Measurements from ENCODE around the gene MGAT4D. TPM values are rescaled to one million over a fixed set of nuclear protein-coding genes. Genes with fewer than 3 reads are reported as not detected.

Gene MGAT4D
- polyA plus RNA-seq, 1 donor (not counting 4 experiments of a cell fraction or from before 2014, with no cell fraction given), result not detected

DNA sequence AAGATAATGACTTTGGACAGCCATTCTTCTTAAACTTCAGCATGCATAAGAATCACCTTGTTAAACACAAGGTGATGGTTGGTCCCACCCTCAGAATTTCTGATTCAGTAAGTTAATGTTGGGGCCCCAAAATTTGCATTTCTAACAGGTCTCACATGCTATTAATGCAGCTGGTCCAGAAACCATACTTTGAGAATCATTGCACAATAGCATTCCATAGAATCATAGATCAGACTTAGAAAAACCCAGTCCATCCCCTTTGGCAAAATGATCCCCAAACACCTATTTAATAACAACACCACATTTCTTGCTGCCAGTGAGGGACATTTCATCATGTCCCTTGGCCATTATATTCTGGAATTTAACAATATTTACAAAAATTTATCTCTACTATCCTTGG, 6.2 kb upstream of the MGAT4D start:
- H4K20me1 ChIP-seq (ENCODE audit: control insufficient read depth, extremely low read depth, insufficient read depth, low read length), result no peaks in the 10 kb centered on the region
- H3K36me3 ChIP-seq (ENCODE audit: control insufficient read depth in 2 of 2, extremely low read depth in 1 of 2, insufficient read depth in 2 of 2, low read length in 2 of 2), result no peaks in the 10 kb centered on the region
- H3K4me2 ChIP-seq (ENCODE audit: control insufficient read depth, extremely low read depth, insufficient read depth, low read depth, low read length), result no peak overlapping the region
- H2AFZ ChIP-seq (ENCODE audit: control insufficient read depth, low read length), result no peak overlapping the region
- no peak overlapping the region for H3K4me3 ChIP-seq (ENCODE audit: control insufficient read depth in 2 of 3, extremely low read depth in 1 of 3, insufficient read depth in 2 of 3, low read depth in 1 of 3, low read length in 3 of 3)
- no peaks in the 10 kb centered on the region for H3K9me1 ChIP-seq (ENCODE audit: control insufficient read depth, extremely low read depth, insufficient read depth, low read length)
- no peak overlapping the region for H3K9ac ChIP-seq (ENCODE audit: control insufficient read depth, extremely low read depth, insufficient read depth, low read length)
- TF ChIP-seq CTCF (optimal IDR thresholded peaks at IDR 0.05 in 1 of 3, IDR thresholded peaks at IDR 0.05 in 1 of 3, conservative IDR thresholded peaks at IDR 0.05 in 1 of 3; ENCODE audit: extremely low read depth in 1 of 3, insufficient read depth in 2 of 3, low read length in 3 of 3) (no peak), EZH2 (IDR thresholded peaks at IDR 0.05; ENCODE audit: low read length) (no peak)
- no peaks in the 10 kb centered on the region for H3K9me3 ChIP-seq (ENCODE audit: control insufficient read depth, low read depth, low read length)
- dilution Hi-C loops (cut with MboI; ENCODE audit: extremely low pct_ligation_motif_present, low sequenced_read_pairs), result no loop called here
- H3K4me1 ChIP-seq (ENCODE audit: control insufficient read depth, extremely low read depth, insufficient read depth, low read length), result no peaks in the 10 kb centered on the region
- no peaks in the 10 kb centered on the region for H3K79me2 ChIP-seq (ENCODE audit: control insufficient read depth, insufficient read depth, low read length)
- FAIRE-seq (no peak), DNase-seq (ENCODE audit: low read depth, low spot score) (no peak)
- peaks cover 13% of the 10 kb centered on the region for H3K27me3 ChIP-seq (ENCODE audit: control insufficient read depth, extremely low read depth, insufficient read depth, low read length)
- no peak overlapping the region for H3K27ac ChIP-seq (ENCODE audit: control insufficient read depth, insufficient read depth, low read length)

- no peaks in the 10 kb centered on the region for H3K79me2 ChIP-seq (ENCODE audit: control insufficient read depth, insufficient read depth, low read length)
- DNase-seq (ENCODE audit: low read depth, low spot score) (no peak), FAIRE-seq (no peak)
- H4K20me1 ChIP-seq (ENCODE audit: control insufficient read depth, extremely low read depth, insufficient read depth, low read length), result no peaks in the 10 kb centered on the region
- no peak overlapping the region for H3K27ac ChIP-seq (ENCODE audit: control insufficient read depth, insufficient read depth, low read length)
- no peak overlapping the region for H3K4me3 ChIP-seq (ENCODE audit: control insufficient read depth in 2 of 3, extremely low read depth in 1 of 3, insufficient read depth in 2 of 3, low read depth in 1 of 3, low read length in 3 of 3)
- no peak for TF ChIP-seq EZH2 (IDR thresholded peaks at IDR 0.05; ENCODE audit: low read length)
- no peak for TF ChIP-seq CTCF (optimal IDR thresholded peaks at IDR 0.05 in 1 of 3, IDR thresholded peaks at IDR 0.05 in 1 of 3, conservative IDR thresholded peaks at IDR 0.05 in 1 of 3; ENCODE audit: extremely low read depth in 1 of 3, insufficient read depth in 2 of 3, low read length in 3 of 3)
- no peaks in the 10 kb centered on the region for H3K9me1 ChIP-seq (ENCODE audit: control insufficient read depth, extremely low read depth, insufficient read depth, low read length)
- H2AFZ ChIP-seq (ENCODE audit: control insufficient read depth, low read length), result no peak overlapping the region
- H3K9ac ChIP-seq (ENCODE audit: control insufficient read depth, extremely low read depth, insufficient read depth, low read length), result no peak overlapping the region
- no peak overlapping the region for H3K4me2 ChIP-seq (ENCODE audit: control insufficient read depth, extremely low read depth, insufficient read depth, low read depth, low read length)
- peaks cover 40% of the 10 kb centered on the region for H3K27me3 ChIP-seq (ENCODE audit: control insufficient read depth, extremely low read depth, insufficient read depth, low read length)
- dilution Hi-C loops (cut with MboI; ENCODE audit: extremely low pct_ligation_motif_present, low sequenced_read_pairs), result no loop called here
- no peaks in the 10 kb centered on the region for H3K4me1 ChIP-seq (ENCODE audit: control insufficient read depth, extremely low read depth, insufficient read depth, low read length)
- no peaks in the 10 kb centered on the region for H3K36me3 ChIP-seq (ENCODE audit: control insufficient read depth in 2 of 2, extremely low read depth in 1 of 2, insufficient read depth in 2 of 2, low read length in 2 of 2)
- no peaks in the 10 kb centered on the region for H3K9me3 ChIP-seq (ENCODE audit: control insufficient read depth, low read depth, low read length)
Measured at GRCh38 chr4:140499391-140499790, 1.3 kb upstream of the MGAT4D start.

All from keratinocyte (primary cell).